Measurements from ENCODE around the gene PRAMEF2.
"Not testable (repeated sequence)": the region's sequence is repeated elsewhere in the genome, so short reads cannot be mapped to it uniquely, and the experiment has no call there.

Gene PRAMEF2, protein sequence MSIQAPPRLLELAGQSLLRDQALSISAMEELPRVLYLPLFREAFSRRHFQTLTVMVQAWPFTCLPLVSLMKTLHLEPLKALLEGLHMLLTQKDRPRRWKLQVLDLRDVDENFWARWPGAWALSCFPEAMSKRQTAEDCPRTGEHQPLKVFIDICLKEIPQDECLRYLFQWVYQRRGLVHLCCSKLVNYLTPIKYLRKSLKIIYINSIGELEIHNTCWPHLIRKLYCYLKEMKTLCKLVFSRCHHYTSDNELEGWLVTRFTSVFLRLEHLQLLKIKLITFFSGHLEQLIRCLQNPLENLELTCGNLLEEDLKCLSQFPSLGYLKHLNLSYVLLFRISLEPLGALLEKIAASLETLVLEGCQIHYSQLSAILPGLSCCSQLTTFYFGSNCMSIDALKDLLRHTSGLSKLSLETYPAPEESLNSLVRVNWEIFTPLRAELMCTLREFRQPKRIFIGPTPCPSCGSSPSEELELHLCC

GRCh38 chr1:12856786-12857185 lies at the start of gene PRAMEF2:
Gene PRAMEF2 (plus strand): TSS chr1:12857086. CDS start chr1:12859010, 1,924 bp downstream.
- not testable (repeated sequence) for DNase-seq

DNA sequence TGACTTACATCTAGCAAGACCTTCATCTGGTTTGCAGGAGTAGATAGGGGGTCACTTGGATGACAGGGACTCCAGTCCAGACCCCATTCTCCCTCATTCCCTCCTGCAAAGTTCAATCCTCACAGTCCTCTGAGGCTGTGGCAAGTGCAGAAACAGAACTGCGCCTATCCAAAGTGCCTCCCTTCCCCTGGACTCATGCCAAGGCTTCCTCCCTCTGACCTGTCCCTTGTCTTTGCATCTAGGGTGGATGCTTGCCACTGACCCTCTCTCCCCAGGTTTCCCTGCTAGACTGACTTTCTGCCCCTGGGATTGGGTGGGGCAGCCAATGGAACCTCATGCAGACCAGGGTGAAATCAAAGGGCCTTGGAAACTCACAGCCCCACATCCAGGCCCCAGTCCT lies 47.0 kb upstream of the PRAMEF2 start:
- DNase-seq = no peak

DNA sequence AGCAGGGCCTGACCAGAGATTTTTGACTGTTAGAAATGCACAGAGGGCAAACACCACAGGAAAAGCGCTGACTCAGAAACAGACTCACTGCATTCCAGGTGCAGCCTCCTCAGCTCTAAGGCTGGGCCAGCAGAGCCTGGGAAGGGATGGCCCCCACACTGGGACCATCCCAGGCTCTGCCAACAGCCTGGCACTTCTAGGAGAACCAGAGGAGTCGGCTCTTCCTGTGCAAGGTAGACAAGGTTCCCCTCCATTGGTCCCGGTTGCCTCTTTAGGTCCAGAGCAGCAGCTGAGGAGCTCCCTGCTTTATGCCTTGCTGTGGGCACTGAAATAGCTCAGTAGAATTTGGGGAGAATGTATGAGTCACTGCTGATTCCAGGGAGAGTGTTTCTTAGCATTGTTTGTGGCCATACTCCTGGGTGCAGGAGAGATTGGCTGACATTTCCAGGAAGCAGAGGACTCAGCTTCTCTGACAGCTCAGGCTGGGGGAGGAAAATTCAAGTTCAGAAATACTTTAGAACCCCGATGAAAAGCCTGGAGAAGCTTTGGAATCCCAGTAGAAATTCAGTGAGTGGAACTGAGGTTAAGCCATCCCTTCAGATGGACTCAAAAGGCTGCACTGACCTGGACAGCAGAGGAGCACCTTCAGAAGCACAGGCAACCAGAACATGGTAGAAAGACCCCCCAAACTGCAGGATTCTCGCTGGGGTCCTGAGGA lies 46.0 kb upstream of the PRAMEF2 start:
- DNase-seq = no peak

DNA sequence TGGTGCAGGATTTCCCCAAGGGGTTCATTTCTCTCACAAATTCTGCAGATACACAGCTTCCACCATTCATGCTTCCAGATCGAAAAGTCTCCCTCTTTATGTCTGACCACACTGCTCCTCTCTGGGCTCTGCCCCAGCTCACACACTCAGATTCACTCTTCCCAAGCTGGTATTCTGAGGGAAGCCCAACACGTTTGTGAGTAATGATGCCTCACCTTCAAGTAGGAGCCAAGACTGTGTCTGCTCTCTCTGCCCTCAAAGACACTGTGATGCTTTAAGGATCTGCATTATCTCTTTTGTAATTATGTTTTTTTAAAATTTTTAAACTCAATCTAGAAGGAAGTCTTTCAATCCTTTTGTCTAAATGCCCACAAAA lies 45.5 kb upstream of the PRAMEF2 start:
- no peak for DNase-seq

DNA sequence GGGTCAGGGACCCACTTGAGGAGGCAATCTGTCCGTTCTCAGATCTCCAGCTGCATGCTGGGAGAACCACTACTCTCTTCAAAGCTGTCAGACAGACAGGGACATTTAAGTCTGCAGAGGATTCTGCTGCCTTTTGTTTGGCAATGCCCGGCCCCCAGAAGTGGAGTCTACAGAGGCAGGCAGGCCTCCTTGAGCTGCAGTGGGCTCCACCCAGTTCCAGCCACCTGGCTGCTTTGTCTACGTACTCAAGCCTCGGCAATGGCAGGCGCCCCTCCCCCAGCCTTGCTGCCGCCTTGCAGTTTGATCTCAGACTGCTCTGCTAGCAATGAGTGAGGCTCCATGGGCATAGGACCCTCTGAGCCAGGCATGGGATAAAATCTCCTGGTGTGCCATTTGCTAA lies 37.8 kb upstream of the PRAMEF2 start:
- DNase-seq = not testable (repeated sequence)

DNA sequence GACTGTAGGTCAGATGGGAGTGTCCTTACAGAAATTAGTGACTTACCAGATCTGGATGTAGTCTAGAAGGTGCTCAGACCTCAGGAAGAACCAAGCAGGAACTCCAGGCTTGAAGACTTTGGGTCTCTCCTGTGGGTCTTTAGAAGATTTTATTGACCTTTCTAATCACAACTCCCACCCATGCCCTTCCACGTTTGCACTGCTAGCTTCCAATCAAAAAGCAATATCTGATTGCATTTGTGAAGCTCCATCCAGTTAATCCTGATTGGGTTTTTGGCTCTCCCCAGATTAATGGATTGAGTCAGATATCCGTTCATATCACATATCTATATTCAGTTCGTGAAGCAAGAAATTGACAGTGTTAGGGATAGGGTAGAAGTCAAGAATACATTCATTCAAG lies 25.6 kb upstream of the PRAMEF2 start, which contains the start of gene PRAMEF11:
Gene PRAMEF11, minus strand, starts transcription at position 101 of the 400 bp plus-strand sequence. CDS start 2,621 bp downstream, outside the sequence.
- not testable (repeated sequence) for DNase-seq

GRCh38 chr1:12833251-12833650 lies 23.6 kb upstream of the PRAMEF2 start:
- not testable (repeated sequence) for DNase-seq

- not testable (repeated sequence) for DNase-seq
Measured at GRCh38 chr1:12848620-12849019, 8.3 kb upstream of the PRAMEF2 start, which contains the start of gene HNRNPCL1. Gene HNRNPCL1 (minus strand): TSS chr1:12848720. CDS start chr1:12848289, 431 bp downstream.

DNA sequence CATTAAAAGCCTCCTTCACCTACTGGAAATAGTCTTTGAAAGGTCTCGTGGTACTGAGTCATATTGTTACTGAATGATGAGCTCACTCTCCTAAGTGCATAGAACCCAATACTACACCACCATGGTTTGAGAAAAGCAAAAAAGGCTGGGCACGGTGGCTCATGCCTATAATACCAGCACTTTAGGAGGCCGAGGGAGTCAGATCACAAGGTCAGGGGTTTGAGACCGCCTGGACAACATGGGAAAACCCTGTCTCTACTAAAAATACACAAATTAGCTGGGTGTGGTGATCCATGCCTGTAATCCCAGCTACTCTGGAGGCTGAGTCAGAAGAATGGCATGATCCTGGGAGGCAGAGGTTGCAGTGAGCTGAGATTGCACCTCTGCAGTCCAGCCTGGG lies 5.1 kb upstream of the PRAMEF2 start:
- no peak for DNase-seq

- DNase-seq = not testable (repeated sequence)
Measured at GRCh38 chr1:12863131-12863880, 6.4 kb downstream of the PRAMEF2 start.

DNA sequence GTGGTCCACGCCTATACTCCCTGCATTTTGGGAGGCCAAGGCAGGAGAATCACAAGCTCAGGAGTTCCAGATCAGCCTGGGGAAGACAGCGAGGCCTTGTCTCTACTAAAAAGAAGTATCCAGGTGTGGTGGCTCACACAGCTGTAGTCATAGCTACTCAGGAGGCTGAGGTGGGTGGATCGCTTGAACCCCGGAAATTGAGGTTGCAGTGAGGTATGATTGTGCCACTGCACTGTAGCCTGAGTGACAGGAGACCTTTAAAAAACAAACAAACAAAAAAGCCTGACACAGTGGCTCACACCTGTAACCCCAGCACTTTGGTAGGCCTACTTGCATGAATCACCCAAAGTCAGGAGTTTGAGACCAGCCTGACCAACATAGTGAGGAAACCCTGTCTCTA lies 21.6 kb downstream of the PRAMEF2 start:
- DNase-seq = not testable (repeated sequence)

DNA sequence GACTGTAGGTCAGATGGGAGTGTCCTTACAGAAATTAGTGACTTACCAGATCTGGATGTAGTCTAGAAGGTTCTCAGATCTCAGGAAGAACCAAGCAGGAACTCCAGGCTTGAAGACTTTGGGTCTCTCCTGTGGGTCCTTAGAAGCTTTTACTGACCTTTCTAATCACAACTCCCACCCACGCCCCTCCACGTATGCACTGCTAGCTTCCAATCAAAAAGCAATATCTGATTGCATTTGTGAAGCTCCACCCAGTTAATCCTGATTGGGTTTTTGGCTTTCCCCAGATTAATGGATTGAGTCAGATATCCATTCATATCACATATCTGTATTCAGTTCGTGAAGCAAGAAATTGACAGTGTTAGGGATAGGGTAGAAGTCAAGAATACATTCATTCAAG lies 29.2 kb downstream of the PRAMEF2 start, which contains the start of gene PRAMEF4:
Gene PRAMEF4, minus strand, starts transcription at position 101 of the 400 bp plus-strand sequence. CDS start 2,807 bp downstream, outside the sequence.
- not testable (repeated sequence) for DNase-seq

- not testable (repeated sequence) for DNase-seq
Measured at GRCh38 chr1:12898170-12898569, 41.3 kb downstream of the PRAMEF2 start, which contains the start of gene PRAMEF10. Gene PRAMEF10 (minus strand): TSS chr1:12898270. CDS start chr1:12895847, 2,423 bp downstream.

DNA sequence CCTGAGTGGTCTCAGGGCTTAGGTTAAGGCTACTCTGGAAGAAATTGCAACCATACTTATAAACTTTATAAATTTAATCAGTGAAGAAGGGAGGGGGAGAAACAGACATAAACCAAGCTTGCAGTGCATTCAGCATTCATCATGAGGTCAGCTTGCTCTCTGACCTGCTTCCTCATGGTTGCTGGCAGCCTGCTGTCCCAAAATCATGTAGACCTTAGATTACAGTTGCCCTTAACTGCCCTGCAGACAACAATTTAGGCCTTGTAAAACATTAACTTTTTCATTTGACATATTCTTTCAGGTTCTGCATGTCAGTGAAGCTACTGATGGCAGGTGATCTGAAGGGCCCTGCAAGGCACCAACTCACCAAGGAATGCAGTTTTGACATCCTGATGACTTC lies 42.3 kb downstream of the PRAMEF2 start:
- DNase-seq = not testable (repeated sequence)

GRCh38 chr1:12903793-12904572 lies 47.1 kb downstream of the PRAMEF2 start:
- DNase-seq = not testable (repeated sequence)
